Left lung (tissue), 10 donors: ENCODE results near the gene STOX2. TPM values are rescaled to one million over a fixed set of nuclear protein-coding genes. Genes with fewer than 3 reads are reported as not detected.

Experiments
- ATAC-seq: fragments of 200-7000 bp; cut with Tn5 transposase; one replicate; pipeline ENCODE4 v1.9.1; 2020; ENCODE audit warnings: moderate library complexity
- DNase-seq, 4 donors: peaks; one replicate each; pipeline ENCODE4 v3.0.0-alpha.2; 2013 to 2020
- H3K27ac ChIP-seq, 2 donors: fragments of 200-600 bp; sonication (generic) in 1 of 2; one replicate each; pipeline versions ENCODE4 v1.5.0 to v1.8.0; 2020 to 2021
- H3K27me3 ChIP-seq, 2 donors: fragments of 200-600 bp; sonication (generic) in 1 of 2; one replicate each; pipeline versions ENCODE4 v1.5.0 to v1.8.0; 2020 to 2021
- H3K36me3 ChIP-seq, 2 donors: fragments of 200-600 bp; sonication (generic) in 1 of 2; one replicate each; pipeline versions ENCODE4 v1.5.0 to v1.8.0; 2020 to 2021
- H3K4me1 ChIP-seq, 2 donors: fragments of 200-600 bp; one replicate each; pipeline ENCODE4 v1.8.0; 2021
- H3K4me3 ChIP-seq, 2 donors: fragments of 200-600 bp; sonication (generic) in 1 of 2; one replicate each; pipeline versions ENCODE4 v1.5.0 to v1.8.0; 2020 to 2021; ENCODE audit warnings: mild to moderate bottlenecking in 1 of 2
- H3K9me3 ChIP-seq, 2 donors: fragments of 200-600 bp; sonication (generic) in 1 of 2; one replicate each; pipeline versions ENCODE4 v1.5.0 to v1.8.0; 2020 to 2021
- intact Hi-C, 2 donors: fragments of 100-400 bp; cut with DNase I; formaldehyde crosslinking; loops; one replicate each; pipeline versions ENCODE4 v1.11.2 to v1.14.2; 2022
- polyA plus RNA-seq, 6 donors: library from polyadenylated mRNA; unstranded; fragments of 120-200 nt; gene quantifications; one replicate each; pipeline ENCODE4 v1.2.1, GENCODE V29; 2013; ENCODE audit not compliant: insufficient read length in 6 of 6
- total RNA-seq, 2 donors: library from RNA; stranded (reverse); fragmentation: NEBNext Ultra II Directional; extraction: Animal tissue kit (Norgen Biotek cat#: 25700); gene quantifications; one replicate each; pipeline ENCODE4 v1.2.1, GENCODE V29; 2021
- TF ChIP-seq, protein P1 (sequence below), 2 donors: fragments of 200-600 bp; sonication (generic) in 1 of 2; IDR thresholded peaks; one replicate each; pipeline versions ENCODE4 v1.5.0 to v1.8.0; 2021; ENCODE audit warnings: antibody characterized with exemption in 2 of 2
- donor health status: DM: no; HTN: yes; CAD: no.
- donor health status: DM: no; HTN: no; CAD: no.

STOX2 gene
- total and polyA plus RNA-seq, 8 donors: 12.4 to 19.5 (median 16.4) TPM

GRCh38 chr4:183960046-183960420, 54.9 kb downstream of the STOX2 start:
- Histone ChIP-seq H3K36me3 (no peaks in the 10 kb centered on the region), H3K4me1 (no peaks in the 10 kb centered on the region), H3K27ac (no peak overlapping the region), H3K4me3 (no peak overlapping the region), H3K27me3 (no peaks in the 10 kb centered on the region), H3K9me3 (no peaks in the 10 kb centered on the region)
- peak; percentile 50 for ATAC-seq
- peak in 2 of 4 donors; percentile 62 to 77 for DNase-seq
- TF ChIP-seq, protein P1, sequence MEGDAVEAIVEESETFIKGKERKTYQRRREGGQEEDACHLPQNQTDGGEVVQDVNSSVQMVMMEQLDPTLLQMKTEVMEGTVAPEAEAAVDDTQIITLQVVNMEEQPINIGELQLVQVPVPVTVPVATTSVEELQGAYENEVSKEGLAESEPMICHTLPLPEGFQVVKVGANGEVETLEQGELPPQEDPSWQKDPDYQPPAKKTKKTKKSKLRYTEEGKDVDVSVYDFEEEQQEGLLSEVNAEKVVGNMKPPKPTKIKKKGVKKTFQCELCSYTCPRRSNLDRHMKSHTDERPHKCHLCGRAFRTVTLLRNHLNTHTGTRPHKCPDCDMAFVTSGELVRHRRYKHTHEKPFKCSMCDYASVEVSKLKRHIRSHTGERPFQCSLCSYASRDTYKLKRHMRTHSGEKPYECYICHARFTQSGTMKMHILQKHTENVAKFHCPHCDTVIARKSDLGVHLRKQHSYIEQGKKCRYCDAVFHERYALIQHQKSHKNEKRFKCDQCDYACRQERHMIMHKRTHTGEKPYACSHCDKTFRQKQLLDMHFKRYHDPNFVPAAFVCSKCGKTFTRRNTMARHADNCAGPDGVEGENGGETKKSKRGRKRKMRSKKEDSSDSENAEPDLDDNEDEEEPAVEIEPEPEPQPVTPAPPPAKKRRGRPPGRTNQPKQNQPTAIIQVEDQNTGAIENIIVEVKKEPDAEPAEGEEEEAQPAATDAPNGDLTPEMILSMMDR (IDR thresholded peaks at IDR 0.05): no peak
- intact Hi-C loops: no loop called here

DNA sequence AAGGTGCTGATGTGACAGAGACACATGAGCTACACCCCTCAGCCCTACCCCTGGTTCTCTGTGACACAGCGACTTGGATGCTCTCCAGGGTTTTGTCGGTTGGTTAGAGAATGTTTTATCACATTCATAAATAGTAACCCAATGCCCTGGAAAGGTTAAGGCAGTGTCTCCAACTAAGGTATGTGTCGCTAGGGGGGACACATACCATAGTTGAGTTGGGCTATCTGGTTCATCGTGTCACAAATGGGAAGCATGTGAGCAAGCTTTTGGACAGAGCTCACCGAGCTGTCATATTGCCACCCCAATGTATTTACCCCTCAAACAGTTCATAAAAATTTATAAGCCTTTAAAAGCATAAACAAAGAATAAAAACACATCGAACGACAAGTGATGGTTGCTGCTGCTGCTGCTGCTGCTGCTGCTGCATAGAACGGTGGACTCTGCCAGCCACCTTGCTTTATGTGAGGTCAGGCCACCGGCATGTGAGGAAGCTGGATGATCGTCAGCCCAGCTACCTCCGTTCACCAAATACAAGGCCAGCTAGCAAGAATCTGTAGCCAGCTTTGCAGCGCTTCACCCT, 55.9 kb downstream of the STOX2 start:
- intact Hi-C loops: no loop called here
- Histone ChIP-seq H3K27me3 (no peaks in the 10 kb centered on the region), H3K9me3 (no peaks in the 10 kb centered on the region), H3K4me3 (no peak overlapping the region), H3K4me1 (no peaks in the 10 kb centered on the region), H3K36me3 (no peaks in the 10 kb centered on the region), H3K27ac (no peak overlapping the region)
- TF ChIP-seq, protein P1 (IDR thresholded peaks at IDR 0.05): no peak
- no peak for ATAC-seq
- DNase-seq: peak in 1 of 4 donors; percentile 5

DNA sequence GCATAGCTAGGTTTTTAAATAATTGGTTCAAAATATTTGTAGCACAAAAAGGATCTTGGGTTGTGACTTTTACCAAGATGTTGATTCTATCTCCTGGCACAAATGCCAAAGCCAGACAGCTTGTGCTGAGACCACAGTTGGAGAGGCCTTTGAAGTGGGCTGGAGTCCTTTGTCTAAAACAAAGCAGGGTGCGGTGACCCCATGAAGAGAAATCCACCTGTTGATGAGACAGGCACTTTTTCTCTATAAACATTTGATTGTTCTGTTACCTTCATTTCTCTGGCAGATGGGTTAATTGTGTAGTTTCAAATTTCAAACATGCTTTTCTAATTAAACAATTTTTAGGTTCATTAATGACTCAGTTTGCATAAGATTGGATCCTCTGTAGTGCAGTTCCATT, 56.7 kb downstream of the STOX2 start:
- H3K4me3 ChIP-seq: no peak overlapping the region
- no peak overlapping the region for H3K27ac ChIP-seq
- no peak for DNase-seq
- no peaks in the 10 kb centered on the region for H3K4me1 ChIP-seq
- H3K36me3 ChIP-seq: no peaks in the 10 kb centered on the region
- H3K9me3 ChIP-seq: no peaks in the 10 kb centered on the region
- TF ChIP-seq, protein P1 (IDR thresholded peaks at IDR 0.05): no peak
- H3K27me3 ChIP-seq: no peaks in the 10 kb centered on the region
- ATAC-seq: no peak
- intact Hi-C loops: no loop called here

GRCh38 chr4:183962419-183962818, 57.3 kb downstream of the STOX2 start:
- Histone ChIP-seq H3K9me3 (no peaks in the 10 kb centered on the region), H3K4me1 (no peaks in the 10 kb centered on the region), H3K27ac (no peak overlapping the region), H3K36me3 (no peaks in the 10 kb centered on the region), H3K4me3 (no peak overlapping the region), H3K27me3 (no peaks in the 10 kb centered on the region)
- TF ChIP-seq, protein P1 (IDR thresholded peaks at IDR 0.05): no peak
- DNase-seq (no peak), ATAC-seq (no peak)
- intact Hi-C loops: no loop called here

DNA sequence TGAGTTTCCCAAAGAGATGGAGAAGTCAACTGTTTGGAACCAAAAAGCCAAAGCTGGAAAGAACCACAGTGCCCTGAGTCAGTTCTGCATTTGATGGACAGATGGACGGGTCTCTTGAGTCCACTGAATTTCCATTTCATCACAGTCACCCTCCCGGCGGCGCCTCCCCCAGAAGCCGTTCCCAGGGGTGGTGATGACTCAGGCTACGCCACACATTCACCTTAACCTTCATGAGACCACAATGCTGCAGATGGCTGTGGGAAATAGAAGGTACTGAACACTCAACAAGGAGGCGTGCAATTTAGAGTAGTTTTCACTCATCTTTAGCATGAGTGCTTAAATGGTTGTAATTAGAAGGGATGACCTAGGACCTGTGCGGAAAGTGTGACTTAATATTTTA, 61.3 kb downstream of the STOX2 start:
- ATAC-seq: no peak
- DNase-seq: no peak
- no peaks in the 10 kb centered on the region for H3K27me3 ChIP-seq
- intact Hi-C loops: no loop called here
- H3K9me3 ChIP-seq: no peaks in the 10 kb centered on the region
- no peak overlapping the region for H3K27ac ChIP-seq
- no peaks in the 10 kb centered on the region for H3K36me3 ChIP-seq
- no peaks in the 10 kb centered on the region for H3K4me1 ChIP-seq
- TF ChIP-seq, protein P1 (IDR thresholded peaks at IDR 0.05): no peak
- no peak overlapping the region for H3K4me3 ChIP-seq
